ENCODE measurements around the gene C14orf132. TPM values are rescaled to one million over a fixed set of nuclear protein-coding genes. Genes with fewer than 3 reads are reported as not detected.

C14orf132 gene
- total and polyA plus RNA-seq, 2 of the 4 experiments (the other 2 are of a cell fraction) = 6.3 to 13.5 TPM

DNA sequence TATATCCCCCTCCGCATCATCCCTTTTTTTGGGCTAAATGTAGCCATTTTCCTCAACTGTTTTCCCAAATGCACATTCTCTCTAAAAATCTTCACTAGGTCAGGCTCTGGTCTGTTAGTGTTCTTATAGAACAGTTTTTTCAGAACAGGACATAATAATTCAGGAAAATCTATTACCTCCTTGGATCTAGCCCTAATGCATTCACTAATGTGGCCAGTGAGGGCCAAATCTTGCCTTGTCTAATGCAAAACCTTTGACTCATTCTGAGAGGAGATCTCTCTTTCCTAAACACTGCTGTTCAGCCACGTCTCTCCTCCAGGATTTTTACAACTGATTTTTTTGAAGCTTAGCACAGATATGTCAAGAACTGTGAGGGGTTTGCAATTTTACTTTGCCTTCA lies 15.5 kb downstream of the C14orf132 start:
- Histone ChIP-seq H2AK5ac (ENCODE audit: low read depth, low read length) (no peak overlapping the region), H3K27ac (ENCODE audit: insufficient read depth, low read length) (no peak overlapping the region), H3K4me2 (ENCODE audit: low read depth, low read length) (no peak overlapping the region), H3K4me3 (ENCODE audit: insufficient read depth, low read depth, low read length) (no peak overlapping the region), H4K5ac (ENCODE audit: low read depth, low read length) (no peak overlapping the region), H3K9me3 (ENCODE audit: control insufficient read depth, insufficient read depth, low read length) (no peaks in the 10 kb centered on the region), H3K9ac (ENCODE audit: low read depth, low read length) (no peak overlapping the region), H3K36me3 (ENCODE audit: control insufficient read depth, insufficient read depth, low read length) (peaks cover 26% of the 10 kb centered on the region), H3K23ac (ENCODE audit: low read depth, low read length) (no peak overlapping the region), H3K79me1 (ENCODE audit: low read depth in 1 of 2, low read length in 2 of 2) (peaks cover 32 to 56% of the 10 kb centered on the region in 2 experiments; a peak in 3 of 4 replicates), H2AFZ (replicated peaks; ENCODE audit: low read length, poor library complexity) (no peak overlapping the region), H3K4ac (ENCODE audit: low read depth, low read length) (no peak overlapping the region), H3K9me1 (ENCODE audit: insufficient read depth, low read length) (peaks cover 14% of the 10 kb centered on the region), H2BK20ac (ENCODE audit: low read depth, low read length) (no peak overlapping the region), H2AK9ac (replicated peaks; ENCODE audit: low read depth, low read length, poor library complexity) (no peak overlapping the region), H3K14ac (replicated peaks; ENCODE audit: low read depth, low read length) (no peak overlapping the region), H4K91ac (ENCODE audit: insufficient read depth, low read depth, low read length) (no peak overlapping the region), H2BK15ac (ENCODE audit: low read depth, low read length) (no peak overlapping the region), H2BK5ac (ENCODE audit: low read depth, low read length, poor library complexity, severe bottlenecking) (no peak overlapping the region), H3K27me3 (ENCODE audit: control insufficient read depth, insufficient read depth, low read length) (no peaks in the 10 kb centered on the region), H3K18ac (ENCODE audit: low read depth, low read length) (no peak overlapping the region), H3K56ac (ENCODE audit: extremely low read depth, insufficient read depth, low read length) (no peak overlapping the region), H4K20me1 (ENCODE audit: insufficient read depth, low read length) (peaks cover 36% of the 10 kb centered on the region), H4K8ac (ENCODE audit: low read depth in 2 of 2, low read length in 2 of 2) (no peak overlapping the region), H2BK120ac (ENCODE audit: low read depth, low read length) (no peak overlapping the region), H3K4me1 (ENCODE audit: control insufficient read depth, insufficient read depth, low read length) (peaks cover 16% of the 10 kb centered on the region)
- ChIA-PET POLR2A (ENCODE audit: unreplicated experiment) (no interaction called here), CTCF (interaction anchor here (1.8 kb wide), 1 partner anchor 44 kb away, joined by 4 read pairs; no protein-coding TSS in a partner anchor)
- no peak for ATAC-seq (ENCODE audit: low read depth)
- no TSS peak for BruUV-seq (replicated peaks)
- no CpG with 5 or more reads among the region's 2 CpGs for WGBS, 2 experiments (ENCODE audit: extremely low coverage in 2 of 2, insufficient read length in 1 of 2)
- TF ChIP-seq FOS (IDR thresholded peaks at IDR 0.05; ENCODE audit: low read depth, low read length) = no peak
- TF ChIP-seq BHLHE40 (IDR thresholded peaks at IDR 0.05; ENCODE audit: low read depth, low read length) = no peak
- TF ChIP-seq, protein P1, sequence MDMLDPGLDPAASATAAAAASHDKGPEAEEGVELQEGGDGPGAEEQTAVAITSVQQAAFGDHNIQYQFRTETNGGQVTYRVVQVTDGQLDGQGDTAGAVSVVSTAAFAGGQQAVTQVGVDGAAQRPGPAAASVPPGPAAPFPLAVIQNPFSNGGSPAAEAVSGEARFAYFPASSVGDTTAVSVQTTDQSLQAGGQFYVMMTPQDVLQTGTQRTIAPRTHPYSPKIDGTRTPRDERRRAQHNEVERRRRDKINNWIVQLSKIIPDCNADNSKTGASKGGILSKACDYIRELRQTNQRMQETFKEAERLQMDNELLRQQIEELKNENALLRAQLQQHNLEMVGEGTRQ (IDR thresholded peaks at IDR 0.05; ENCODE audit: low read depth, low read length) = no peak
- TF ChIP-seq RCOR1 (IDR thresholded peaks at IDR 0.05; ENCODE audit: insufficient replicate concordance, low read length) = no peak
- TF ChIP-seq RAD21 (IDR thresholded peaks at IDR 0.05; ENCODE audit: low read length) = no peak
- intact Hi-C loops (cut with micrococcal nuclease) = loop anchor here (5.0 kb wide), 1 partner anchor 38 kb away; no protein-coding TSS in a partner anchor
- in situ Hi-C loops (cut with MboI; ENCODE audit: low sequenced_read_pairs) = no loop called here
- dilution Hi-C loops (cut with HindIII; ENCODE audit: low sequenced_read_pairs, unreplicated experiment) = no loop called here
- DNase-seq = no peak
